GM23338 (cell line): ENCODE data around the gene FAM227A. TPM values are rescaled to one million over a fixed set of nuclear protein-coding genes. Genes with fewer than 3 reads are reported as not detected.
A peak's percentile ranks its signal among the peaks of the same experiment; 100 is the strongest.

Experiments used
- ATAC-seq: fragments of 200-7000 bp; cut with Tn5 transposase; 3 replicates; pipeline ENCODE4 v1.9.1; 2020
- DNase-seq: peaks from one replicate; pipeline ENCODE4 v3.0.0-alpha.2; 2015; ENCODE audit warnings: low spot score
- H2AFZ ChIP-seq: fragments of 200-600 bp; sonication (generic); 2 replicates; pipeline ENCODE4 v1.8.0; 2016; ENCODE audit warnings: antibody characterized with exemption, mild to moderate bottlenecking, moderate library complexity
- H3F3A ChIP-seq: fragments of 200-600 bp; sonication (generic); replicated peaks from 2 replicates; pipeline ENCODE4 v1.8.0; 2017; ENCODE audit warnings: antibody characterized with exemption, mixed run types, low read depth
- H3K27ac ChIP-seq: fragments of 200-600 bp; sonication (generic); 2 replicates; pipeline ENCODE4 v1.6.1; 2016; ENCODE audit warnings: low read depth
- H3K27me3 ChIP-seq: fragments of 200-600 bp; sonication (generic); 2 replicates; pipeline ENCODE4 v1.8.0; 2016; ENCODE audit warnings: mild to moderate bottlenecking, mixed run types, moderate library complexity; ENCODE audit not compliant: insufficient read depth
- H3K36me3 ChIP-seq: fragments of 200-600 bp; sonication (generic); 2 replicates; pipeline ENCODE4 v1.8.0; 2016; ENCODE audit warnings: mild to moderate bottlenecking; ENCODE audit not compliant: insufficient read depth
- H3K4me1 ChIP-seq: fragments of 200-600 bp; sonication (generic); 2 replicates; pipeline ENCODE4 v1.8.0; 2016; ENCODE audit warnings: mild to moderate bottlenecking, moderate library complexity; ENCODE audit not compliant: insufficient read depth
- H3K4me2 ChIP-seq: fragments of 200-600 bp; sonication (generic); 2 replicates; pipeline ENCODE4 v1.7.1; 2017; ENCODE audit warnings: mixed run types
- H3K4me3 ChIP-seq: fragments of 200-600 bp; sonication (generic); 2 replicates; pipeline ENCODE4 v1.6.1; 2016; ENCODE audit warnings: mixed run types
- H3K79me2 ChIP-seq: fragments of 200-600 bp; sonication (generic); replicated peaks from 2 replicates; pipeline ENCODE4 v1.8.0; 2017; ENCODE audit warnings: mild to moderate bottlenecking; ENCODE audit not compliant: insufficient read depth
- H3K9me2 ChIP-seq: fragments of 200-600 bp; sonication (generic); 2 replicates; pipeline ENCODE4 v1.8.0; 2017; ENCODE audit not compliant: insufficient read depth
- H4K20me1 ChIP-seq: fragments of 200-600 bp; sonication (generic); replicated peaks from 2 replicates; pipeline ENCODE4 v1.8.0; 2017; ENCODE audit warnings: mild to moderate bottlenecking; ENCODE audit not compliant: insufficient read depth
- H3K27ac Mint-ChIP-seq: 2 replicates; pipeline ENCODE4 v1.8.0; 2020; ENCODE audit warnings: inconsistent platforms, mild to moderate bottlenecking, moderate library complexity, mixed read lengths
- H3K27me3 Mint-ChIP-seq: 3 replicates; pipeline ENCODE4 v1.8.0; 2022; ENCODE audit warnings: low read depth, mild to moderate bottlenecking, moderate library complexity, mixed read lengths, inconsistent platforms; ENCODE audit not compliant: insufficient read depth, poor library complexity
- H3K36me3 Mint-ChIP-seq: 3 replicates; pipeline ENCODE4 v1.8.0; 2021; ENCODE audit warnings: low read depth, mild to moderate bottlenecking, inconsistent platforms, moderate library complexity, mixed read lengths
- H3K4me1 Mint-ChIP-seq: 3 replicates; pipeline ENCODE4 v1.8.0; 2020; ENCODE audit warnings: mild to moderate bottlenecking, inconsistent platforms, mixed read lengths
- H3K4me3 Mint-ChIP-seq: 3 replicates; pipeline ENCODE4 v1.8.0; 2021; ENCODE audit warnings: moderate library complexity, mild to moderate bottlenecking, inconsistent platforms, mixed read lengths
- H3K9me3 Mint-ChIP-seq: 3 replicates; pipeline ENCODE4 v1.8.0; 2020; ENCODE audit warnings: moderate library complexity, mild to moderate bottlenecking, inconsistent platforms, mixed read lengths
- CREB1 ChIP-seq: fragments of 250-450 bp; sonication (Bioruptor Pico); IDR thresholded peaks from 2 replicates; pipeline ENCODE4 v1.5.0; 2020; ENCODE audit warnings: low read depth, mild to moderate bottlenecking, moderate library complexity
- CTCF ChIP-seq, 2 experiments: fragments of 200-600 bp in 1 of 2; sonication (generic) in 1 of 2; conservative IDR thresholded peaks; 2 replicates each; pipeline versions ENCODE4 v1.5.1 to v1.6.1; 2016 to 2017; ENCODE audit warnings: antibody characterized with exemption in 2 of 2, low read depth in 2 of 2, mild to moderate bottlenecking in 2 of 2, moderate library complexity in 1 of 2
- EZH2 ChIP-seq: fragments of 200-600 bp; sonication (generic); IDR thresholded peaks from one replicate; pipeline ENCODE4 v1.8.0; 2017; ENCODE audit warnings: antibody characterized with exemption, mild to moderate bottlenecking, low read depth; ENCODE audit not compliant: unreplicated experiment
- EZH2phosphoT487 ChIP-seq: fragments of 200-600 bp; sonication (generic); IDR thresholded peaks from one replicate; pipeline ENCODE4 v1.8.1; 2018; ENCODE audit warnings: antibody characterized with exemption; ENCODE audit not compliant: unreplicated experiment
- JUNB ChIP-seq: IDR thresholded peaks from one replicate; pipeline ENCODE4 v1.6.1; 2016; ENCODE audit warnings: antibody characterized with exemption; ENCODE audit not compliant: unreplicated experiment
- NANOG ChIP-seq: IDR thresholded peaks from 2 replicates; pipeline ENCODE4 v1.6.1; 2016; ENCODE audit warnings: antibody characterized with exemption, borderline replicate concordance
- POLR2AphosphoS5 ChIP-seq: IDR thresholded peaks from 2 replicates; pipeline ENCODE4 v1.6.1; 2016; ENCODE audit warnings: antibody characterized with exemption, low read depth
- REST ChIP-seq: IDR thresholded peaks from one replicate; pipeline ENCODE4 v1.6.1; 2018; ENCODE audit warnings: antibody characterized with exemption; ENCODE audit not compliant: unreplicated experiment
- STAT1 ChIP-seq: IDR thresholded peaks from one replicate; pipeline ENCODE4 v1.6.1; 2016; ENCODE audit warnings: antibody characterized with exemption; ENCODE audit not compliant: unreplicated experiment
- ZNF331 ChIP-seq: fragments of 250-450 bp; sonication (Bioruptor Pico); IDR thresholded peaks from 2 replicates; pipeline ENCODE4 v1.5.0; 2020; ENCODE audit warnings: low read depth, mild to moderate bottlenecking, moderate library complexity
- polyA plus RNA-seq: library from polyadenylated mRNA; unstranded; fragments of >200 nt; fragmentation: Nextera tagmentation; extraction: Ambion mirVana; gene quantifications from 2 replicates; pipeline ENCODE4 v1.2.1, GENCODE V29; 2016
- total RNA-seq: library from RNA; depleted of rRNA; stranded (reverse); fragments of >200 nt; shearing (Covaris generic); gene quantifications from 2 replicates; pipeline ENCODE4 v1.2.3, GENCODE V29; 2014

Gene FAM227A
- total and polyA plus RNA-seq, 2 experiments from 2014 or later = 5.8 to 11.0 TPM

GRCh38 chr22:38698407-38699094, 42.4 kb upstream of the FAM227A start (continued):
- TF ChIP-seq CTCF (conservative IDR thresholded peaks at IDR 0.05; ENCODE audit: low read depth in 2 of 2) = no peak
- TF ChIP-seq STAT1 = no peak
- TF ChIP-seq NANOG = no peak
- TF ChIP-seq ZNF331 (CRISPR knock-in tag) = no peak
- no peak for TF ChIP-seq REST
- TF ChIP-seq POLR2AphosphoS5 = no peak
- no peak for TF ChIP-seq EZH2
- TF ChIP-seq CREB1 (CRISPR knock-in tag) = no peak

GRCh38 chr22:38697425-38698089, 41.4 kb upstream of the FAM227A start:
- Histone ChIP-seq H3K79me2 (peaks cover 52% of the 10 kb centered on the region), H3K9me2 (no peaks in the 10 kb centered on the region), H3K4me2 (no peak overlapping the region), H3K36me3 (no peaks in the 10 kb centered on the region), H3F3A (peaks cover 4% of the 10 kb centered on the region; the same call in 1 of the 2 replicates), H3K4me3 (0 out of 2 replicates have a peak overlapping the region, but pooled peaks have one; percentile 97), H3K27ac (no peak overlapping the region), H3K4me1 (peaks cover 18% of the 10 kb centered on the region), H4K20me1 (peaks cover 16% of the 10 kb centered on the region), H3K27me3 (no peaks in the 10 kb centered on the region), H2AFZ (no peak overlapping the region)
- Mint-ChIP-seq H3K36me3 (peaks cover 12% of the 10 kb centered on the region), H3K4me1 (peaks cover 25% of the 10 kb centered on the region), H3K4me3 (no peak overlapping the region; the same call in 2 of the 3 replicates), H3K9me3 (no peaks in the 10 kb centered on the region), H3K27ac (no peak overlapping the region), H3K27me3 (peaks cover 16% of the 10 kb centered on the region)
- ATAC-seq = no peak
- DNase-seq = no peak
- TF ChIP-seq REST (no peak), CTCF (conservative IDR thresholded peaks at IDR 0.05; ENCODE audit: low read depth in 2 of 2) (no peak), STAT1 (no peak), ZNF331 (CRISPR knock-in tag) (no peak), CREB1 (CRISPR knock-in tag) (no peak), EZH2phosphoT487 (no peak), JUNB (no peak)
